Natural killer cell (primary cell): Measurements from ENCODE around the gene CPSF3. TPM values are rescaled to one million over a fixed set of nuclear protein-coding genes. Genes with fewer than 3 reads are reported as not detected.

ENCODE experiments used
- ATAC-seq, 3 donors: fragments of 150-1000 bp in 2 of 3; fragments of 200-7000 bp in 1 of 3; cut with Tn5 transposase; 1 replicate in 1 of 3; 2 replicates in 2 of 3; pipeline ENCODE4 v1.10.0; 2021; ENCODE audit warnings: mild to moderate bottlenecking in 2 of 3, moderate library complexity in 2 of 3
- DNase-seq, 2 donors: peaks; one replicate each; pipeline versions ENCODE4 v3.0.0 to v3.0.0-alpha.2; 2013 to 2021; ENCODE audit warnings: mixed read lengths in 1 of 2
- H3K27ac ChIP-seq: one replicate; pipeline ENCODE4 v1.5.1; 2013; ENCODE audit warnings: mild to moderate bottlenecking, low read length
- H3K27me3 ChIP-seq: one replicate; pipeline ENCODE4 v1.6.1; 2013; ENCODE audit warnings: low read length; ENCODE audit not compliant: control insufficient read depth, insufficient read depth
- H3K36me3 ChIP-seq: one replicate; pipeline ENCODE4 v1.6.1; 2013; ENCODE audit warnings: low read length; ENCODE audit not compliant: control insufficient read depth, insufficient read depth
- H3K4me1 ChIP-seq: one replicate; pipeline ENCODE4 v1.6.1; 2013; ENCODE audit warnings: low read length; ENCODE audit not compliant: control insufficient read depth, insufficient read depth
- H3K4me3 ChIP-seq: one replicate; pipeline ENCODE4 v1.5.1; 2013; ENCODE audit warnings: low read length
- H3K9me3 ChIP-seq: one replicate; pipeline ENCODE4 v1.6.1; 2013; ENCODE audit warnings: low read length; ENCODE audit not compliant: control insufficient read depth, insufficient read depth
- H3K27ac Mint-ChIP-seq, 2 donors: one replicate each; pipeline ENCODE4 v1.8.0; 2022; ENCODE audit warnings: mild to moderate bottlenecking in 2 of 2, mixed read lengths in 2 of 2, moderate library complexity in 1 of 2
- H3K27me3 Mint-ChIP-seq, 2 donors: one replicate each; pipeline ENCODE4 v1.8.0; 2022; ENCODE audit warnings: low read depth in 2 of 2, mixed read lengths in 2 of 2
- H3K36me3 Mint-ChIP-seq: one replicate; pipeline ENCODE4 v1.8.0; 2022; ENCODE audit warnings: mixed read lengths
- H3K4me1 Mint-ChIP-seq, 2 donors: one replicate each; pipeline ENCODE4 v1.8.0; 2022; ENCODE audit warnings: mixed read lengths in 2 of 2
- H3K4me3 Mint-ChIP-seq: one replicate; pipeline ENCODE4 v1.8.0; 2022; ENCODE audit warnings: mild to moderate bottlenecking, moderate library complexity, mixed read lengths
- H3K9me3 Mint-ChIP-seq, 2 donors: one replicate each; pipeline ENCODE4 v1.8.0; 2022; ENCODE audit warnings: mixed read lengths in 2 of 2
- WGBS: methylation state at CpG from one replicate; pipeline ENCODE4 v1.1.7; 2013; ENCODE audit warnings: missing lambda C conversion rate; ENCODE audit not compliant: insufficient coverage; 5-methylcytosine and 5-hydroxymethylcytosine counted together
- intact Hi-C: fragments of 100-400 bp; cut with micrococcal nuclease; formaldehyde crosslinking; loops from one replicate; pipeline ENCODE4 v1.14.2; 2022
- total RNA-seq, 4 donors: library from RNA; stranded (reverse); fragments of 120-200 nt in 1 of 4; gene quantifications; one replicate each; pipeline versions ENCODE4 v1.2.3 to v1.2.4, GENCODE V29; 2013 to 2022
- TF ChIP-seq, protein P1 (sequence below): fragments of 200-600 bp; IDR thresholded peaks from one replicate; pipeline ENCODE4 v1.8.0; 2022; ENCODE audit warnings: antibody characterized with exemption

Gene CPSF3
- total RNA-seq, 3 donors from 2014 or later (not counting 1 experiment from before 2014, with no cell fraction given), result 28.4 to 30.7 (median 28.7) TPM

DNA sequence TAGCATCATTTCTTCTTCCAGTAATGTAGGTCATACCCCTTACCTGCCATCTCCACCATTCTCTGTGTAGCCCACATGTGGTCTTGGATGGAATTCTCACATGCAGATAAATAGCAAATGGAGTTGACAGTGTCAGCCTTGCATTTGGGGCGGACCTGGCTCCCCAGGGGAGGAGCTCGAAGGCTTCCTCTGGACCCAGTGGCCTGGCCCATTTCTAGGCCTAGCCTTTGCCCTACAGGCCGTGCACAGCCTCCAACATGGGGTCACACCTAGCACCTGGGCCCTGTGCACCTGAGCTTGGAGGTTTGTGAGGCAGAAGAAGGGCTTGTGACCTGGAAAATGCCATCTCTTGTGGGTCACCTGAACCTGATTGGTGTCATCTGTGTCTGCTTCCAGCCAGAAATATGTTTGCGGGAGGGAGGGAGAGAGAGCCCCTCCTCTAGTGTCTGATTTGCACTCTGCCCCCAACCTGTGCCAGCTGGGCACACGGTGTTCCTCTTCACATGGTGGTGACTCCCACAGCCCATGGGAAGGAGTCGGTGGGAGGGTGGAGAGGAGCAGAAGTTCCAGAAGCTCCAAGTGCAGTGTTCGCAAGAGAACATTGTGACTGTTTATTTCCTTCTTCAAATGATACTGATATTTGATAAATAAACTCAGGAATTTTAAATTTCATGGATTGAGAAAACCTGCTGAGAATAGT lies 33.2 kb upstream of the CPSF3 start:
- intact Hi-C loops, result no loop called here
- no peak for DNase-seq

DNA sequence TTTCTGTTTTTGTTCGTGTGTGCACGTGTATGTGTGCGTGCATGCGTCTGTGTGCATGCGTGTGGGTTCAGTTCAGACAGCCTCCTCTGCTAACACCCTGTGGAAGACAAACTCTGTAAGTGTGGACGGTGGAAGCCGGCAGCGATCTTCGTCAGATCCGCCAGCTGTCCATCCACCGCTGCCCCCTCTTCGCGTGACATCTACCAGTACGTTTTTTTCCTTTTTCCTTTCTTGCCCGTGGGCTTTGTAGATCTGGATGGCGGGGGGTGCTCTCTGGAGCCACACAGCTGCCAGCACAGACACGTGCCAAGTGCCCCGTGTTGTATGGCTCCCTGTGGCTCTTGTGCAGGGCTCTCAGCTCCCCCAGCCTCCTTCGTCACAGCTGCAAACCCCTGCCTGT lies 32.5 kb upstream of the CPSF3 start:
- H3K36me3 Mint-ChIP-seq, result no peaks in the 10 kb centered on the region
- H3K27me3 Mint-ChIP-seq, result no peaks in the 10 kb centered on the region
- 94% methylated on average over 19 of the region's 19 CpGs for WGBS
- no peak overlapping the region for H3K4me3 ChIP-seq
- H3K4me1 Mint-ChIP-seq, result no peaks in the 10 kb centered on the region
- H3K4me1 ChIP-seq, result no peaks in the 10 kb centered on the region
- TF ChIP-seq, protein P1, sequence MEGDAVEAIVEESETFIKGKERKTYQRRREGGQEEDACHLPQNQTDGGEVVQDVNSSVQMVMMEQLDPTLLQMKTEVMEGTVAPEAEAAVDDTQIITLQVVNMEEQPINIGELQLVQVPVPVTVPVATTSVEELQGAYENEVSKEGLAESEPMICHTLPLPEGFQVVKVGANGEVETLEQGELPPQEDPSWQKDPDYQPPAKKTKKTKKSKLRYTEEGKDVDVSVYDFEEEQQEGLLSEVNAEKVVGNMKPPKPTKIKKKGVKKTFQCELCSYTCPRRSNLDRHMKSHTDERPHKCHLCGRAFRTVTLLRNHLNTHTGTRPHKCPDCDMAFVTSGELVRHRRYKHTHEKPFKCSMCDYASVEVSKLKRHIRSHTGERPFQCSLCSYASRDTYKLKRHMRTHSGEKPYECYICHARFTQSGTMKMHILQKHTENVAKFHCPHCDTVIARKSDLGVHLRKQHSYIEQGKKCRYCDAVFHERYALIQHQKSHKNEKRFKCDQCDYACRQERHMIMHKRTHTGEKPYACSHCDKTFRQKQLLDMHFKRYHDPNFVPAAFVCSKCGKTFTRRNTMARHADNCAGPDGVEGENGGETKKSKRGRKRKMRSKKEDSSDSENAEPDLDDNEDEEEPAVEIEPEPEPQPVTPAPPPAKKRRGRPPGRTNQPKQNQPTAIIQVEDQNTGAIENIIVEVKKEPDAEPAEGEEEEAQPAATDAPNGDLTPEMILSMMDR, result no peak
- DNase-seq (no peak), ATAC-seq (no peak)
- H3K4me3 Mint-ChIP-seq, result no peak overlapping the region
- no peaks in the 10 kb centered on the region for H3K9me3 ChIP-seq
- H3K9me3 Mint-ChIP-seq, result no peaks in the 10 kb centered on the region
- intact Hi-C loops, result no loop called here
- H3K27me3 ChIP-seq, result no peaks in the 10 kb centered on the region
- no peak overlapping the region for H3K27ac Mint-ChIP-seq
- H3K27ac ChIP-seq, result no peak overlapping the region
- H3K36me3 ChIP-seq, result no peaks in the 10 kb centered on the region

More for the DNA sequence above, 33.2 kb upstream of the CPSF3 start:
- no peaks in the 10 kb centered on the region for H3K36me3 Mint-ChIP-seq
- Histone ChIP-seq H3K27ac (no peak overlapping the region), H3K4me3 (no peak overlapping the region), H3K27me3 (no peaks in the 10 kb centered on the region), H3K36me3 (no peaks in the 10 kb centered on the region), H3K4me1 (no peaks in the 10 kb centered on the region), H3K9me3 (no peaks in the 10 kb centered on the region)
- H3K4me3 Mint-ChIP-seq, result no peak overlapping the region
- no peak for ATAC-seq
- H3K27ac Mint-ChIP-seq, result no peak overlapping the region
- no peaks in the 10 kb centered on the region for H3K9me3 Mint-ChIP-seq
- H3K27me3 Mint-ChIP-seq, result no peaks in the 10 kb centered on the region
- TF ChIP-seq, protein P1, result no peak
- 90% methylated on average over 7 of the region's 7 CpGs for WGBS
- H3K4me1 Mint-ChIP-seq, result no peaks in the 10 kb centered on the region

DNA sequence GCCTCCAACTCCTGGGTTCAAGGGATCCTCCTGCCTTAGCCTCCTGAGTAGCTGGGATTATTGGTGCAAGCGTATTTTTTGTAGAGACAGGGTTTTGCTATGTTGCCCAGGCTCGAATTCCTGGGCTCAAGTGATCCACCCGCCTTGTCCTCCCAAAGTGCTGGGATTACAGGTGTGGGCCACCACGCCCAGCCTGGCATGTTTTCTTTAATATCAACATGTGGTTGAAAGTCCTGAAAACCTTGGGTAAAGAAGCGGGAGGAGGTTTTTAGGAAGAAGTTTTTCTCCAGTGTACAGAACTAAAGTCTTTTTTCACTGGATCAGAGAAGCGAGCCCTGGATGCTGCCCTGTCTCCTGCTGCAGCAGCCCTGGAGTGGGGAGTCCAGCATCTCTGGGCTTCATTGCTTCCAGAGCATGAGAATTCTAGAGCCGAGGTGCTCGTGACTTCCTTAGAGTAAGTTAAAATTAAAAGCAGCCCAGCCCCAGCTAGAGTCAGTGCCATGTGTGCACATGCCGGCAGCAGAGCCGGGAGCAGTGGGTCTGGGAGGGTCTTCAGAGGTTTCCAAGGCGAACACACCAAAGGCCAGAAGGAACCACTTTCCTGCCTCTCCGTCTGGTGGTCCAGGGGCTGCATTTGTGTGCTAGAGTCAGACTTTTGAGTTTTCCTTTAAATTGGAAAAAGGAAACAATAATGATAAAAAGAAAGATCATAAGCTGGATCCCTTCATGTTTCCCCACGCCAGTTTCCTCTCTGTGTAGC lies 31.3 kb upstream of the CPSF3 start:
- no peaks in the 10 kb centered on the region for H3K36me3 ChIP-seq
- H3K9me3 ChIP-seq, result no peaks in the 10 kb centered on the region
- Mint-ChIP-seq H3K4me1 (no peaks in the 10 kb centered on the region), H3K4me3 (no peak overlapping the region), H3K36me3 (no peaks in the 10 kb centered on the region), H3K27me3 (no peaks in the 10 kb centered on the region), H3K9me3 (no peaks in the 10 kb centered on the region), H3K27ac (no peak overlapping the region)
- DNase-seq (no peak), ATAC-seq (no peak)
- 90% methylated on average over 13 of the region's 13 CpGs for WGBS
- no peaks in the 10 kb centered on the region for H3K27me3 ChIP-seq
- H3K4me3 ChIP-seq, result no peak overlapping the region
- no peak overlapping the region for H3K27ac ChIP-seq
- H3K4me1 ChIP-seq, result no peaks in the 10 kb centered on the region
- TF ChIP-seq, protein P1, result no peak
- intact Hi-C loops, result no loop called here
